Upper lobe of left lung (tissue), 4 donors: ENCODE data around the gene TLE2.

Source experiments
- POLR2A ChIP-seq, 4 donors: fragments of 450-650 bp; IDR thresholded peaks; one replicate each; pipeline ENCODE4 v1.5.1; 2016 to 2017; ENCODE audit warnings: antibody characterized with exemption in 4 of 4, mild to moderate bottlenecking in 2 of 4
- TF ChIP-seq, protein P1 (sequence below), 6 experiments: fragments of 450-650 bp in 4 of 6; fragments of 200-600 bp in 2 of 6; sonication (generic) in 2 of 6; IDR thresholded peaks; one replicate each; pipeline ENCODE4 v1.5.1; 2016 to 2019; ENCODE audit warnings: antibody characterized with exemption in 6 of 6

DNA sequence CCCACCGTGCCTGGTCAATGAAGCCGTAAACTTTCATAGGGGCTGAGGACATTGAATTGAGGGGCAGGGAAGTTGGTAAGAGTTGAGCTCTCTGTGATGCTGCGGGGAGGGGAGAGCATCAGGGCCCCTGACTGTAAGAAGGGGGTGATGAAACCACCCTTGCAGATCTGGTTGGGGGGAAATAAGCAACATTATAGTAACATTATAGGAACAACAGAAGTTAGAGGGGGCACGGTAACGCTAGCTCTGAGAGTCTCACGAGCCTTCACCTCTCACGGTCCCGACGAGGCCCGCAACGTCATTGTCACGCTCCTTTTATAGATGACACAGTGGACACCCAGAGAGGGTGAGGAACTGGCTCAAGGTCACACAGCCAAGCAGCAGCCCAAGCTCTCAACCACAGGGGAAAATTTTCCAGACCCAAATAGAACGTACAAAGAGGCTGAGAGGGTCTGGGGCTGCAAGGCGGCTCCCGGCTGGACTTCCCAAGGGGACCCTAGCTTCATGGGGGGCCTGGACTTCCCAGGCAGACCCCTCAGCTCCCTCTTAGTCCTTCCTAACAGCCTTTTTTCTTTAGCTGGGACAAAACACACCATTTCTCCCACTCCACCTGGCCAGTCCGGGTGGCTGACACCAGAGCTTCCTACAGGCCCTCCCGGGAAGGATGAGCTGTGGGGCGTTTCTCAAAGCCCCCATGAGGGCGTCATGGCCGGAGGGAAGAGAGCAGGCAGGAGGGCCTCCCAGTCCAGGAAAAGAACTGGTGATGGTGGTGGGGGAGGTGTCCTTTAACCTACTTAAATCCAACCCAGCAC, 29.1 kb upstream of the TLE2 start:
- no peak for TF ChIP-seq POLR2A (IDR thresholded peaks at IDR 0.05)
- TF ChIP-seq, protein P1, sequence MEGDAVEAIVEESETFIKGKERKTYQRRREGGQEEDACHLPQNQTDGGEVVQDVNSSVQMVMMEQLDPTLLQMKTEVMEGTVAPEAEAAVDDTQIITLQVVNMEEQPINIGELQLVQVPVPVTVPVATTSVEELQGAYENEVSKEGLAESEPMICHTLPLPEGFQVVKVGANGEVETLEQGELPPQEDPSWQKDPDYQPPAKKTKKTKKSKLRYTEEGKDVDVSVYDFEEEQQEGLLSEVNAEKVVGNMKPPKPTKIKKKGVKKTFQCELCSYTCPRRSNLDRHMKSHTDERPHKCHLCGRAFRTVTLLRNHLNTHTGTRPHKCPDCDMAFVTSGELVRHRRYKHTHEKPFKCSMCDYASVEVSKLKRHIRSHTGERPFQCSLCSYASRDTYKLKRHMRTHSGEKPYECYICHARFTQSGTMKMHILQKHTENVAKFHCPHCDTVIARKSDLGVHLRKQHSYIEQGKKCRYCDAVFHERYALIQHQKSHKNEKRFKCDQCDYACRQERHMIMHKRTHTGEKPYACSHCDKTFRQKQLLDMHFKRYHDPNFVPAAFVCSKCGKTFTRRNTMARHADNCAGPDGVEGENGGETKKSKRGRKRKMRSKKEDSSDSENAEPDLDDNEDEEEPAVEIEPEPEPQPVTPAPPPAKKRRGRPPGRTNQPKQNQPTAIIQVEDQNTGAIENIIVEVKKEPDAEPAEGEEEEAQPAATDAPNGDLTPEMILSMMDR (IDR thresholded peaks at IDR 0.05), result no peak
